SU-DHL-6 (cell line): ENCODE data around the gene FAM168B.

Experiments
- H2AFZ ChIP-seq: fragments of 200-600 bp; sonication (generic); 2 replicates; pipeline ENCODE4 v1.6.1; 2014; ENCODE audit warnings: low read depth, mild to moderate bottlenecking, moderate library complexity, mixed read lengths, antibody characterized with exemption, low read length; ENCODE audit not compliant: severe bottlenecking
- H3F3A ChIP-seq: fragments of 200-600 bp; shearing (Covaris generic); 2 replicates; pipeline ENCODE4 v1.6.0; 2016; ENCODE audit warnings: antibody characterized with exemption, mild to moderate bottlenecking; ENCODE audit not compliant: insufficient read depth
- H3K27ac ChIP-seq: fragments of 200-600 bp; sonication (generic); 2 replicates; pipeline ENCODE4 v1.5.1; 2016; ENCODE audit warnings: low read depth, mild to moderate bottlenecking, low read length, moderate library complexity, mixed read lengths
- H3K27me3 ChIP-seq: fragments of 200-600 bp; sonication (generic), shearing (Covaris generic); 2 replicates; pipeline ENCODE4 v1.6.0; 2014; ENCODE audit warnings: mild to moderate bottlenecking, low read length
- H3K36me3 ChIP-seq: fragments of 200-600 bp; sonication (generic); 2 replicates; pipeline ENCODE4 v1.6.1; 2014; ENCODE audit warnings: mild to moderate bottlenecking, low read length, mixed read lengths
- H3K4me2 ChIP-seq: fragments of 300-600, 200-600 bp; shearing (Covaris generic), sonication (generic); 2 replicates; pipeline ENCODE4 v1.6.0; 2014; ENCODE audit warnings: low read length, low read depth, mild to moderate bottlenecking; ENCODE audit not compliant: poor library complexity, severe bottlenecking
- H3K4me3 ChIP-seq: fragments of 200-600 bp; sonication (generic); 2 replicates; pipeline ENCODE4 v1.5.1; 2014; ENCODE audit warnings: antibody characterized with exemption, low read length, mild to moderate bottlenecking, mixed read lengths; ENCODE audit not compliant: insufficient read depth, poor library complexity, severe bottlenecking
- H3K79me2 ChIP-seq: fragments of 200-600 bp; sonication (generic); 2 replicates; pipeline ENCODE4 v1.6.1; 2014; ENCODE audit warnings: mild to moderate bottlenecking, low read length, moderate library complexity; ENCODE audit not compliant: insufficient read depth
- H3K9ac ChIP-seq: fragments of 200-600 bp; sonication (generic); 2 replicates; pipeline ENCODE4 v1.7.0; 2014; ENCODE audit warnings: mild to moderate bottlenecking, low read length
- H3K9me2 ChIP-seq: fragments of 200-600 bp; sonication (generic); replicated peaks from 2 replicates; pipeline ENCODE4 v1.6.1; 2014; ENCODE audit warnings: low read length; ENCODE audit not compliant: insufficient read depth
- H3K9me3 ChIP-seq: fragments of 200-600 bp; sonication (generic); 2 replicates; pipeline ENCODE4 v1.6.1; 2014; ENCODE audit warnings: low read length, mixed read lengths; ENCODE audit not compliant: insufficient read depth
- H4K20me1 ChIP-seq: fragments of 200-600 bp; sonication (generic); 2 replicates; pipeline ENCODE4 v1.6.1; 2014; ENCODE audit warnings: low read depth, mild to moderate bottlenecking, antibody characterized with exemption, low read length, moderate library complexity, mixed read lengths
- EZH2phosphoT487 ChIP-seq: fragments of 200-600 bp; sonication (generic), shearing (Covaris generic); conservative IDR thresholded peaks from 2 replicates; pipeline ENCODE4 v1.6.1; 2018; ENCODE audit warnings: mild to moderate bottlenecking, antibody characterized with exemption, low read length, moderate library complexity, mixed read lengths
- TF ChIP-seq, protein P1 (sequence below): fragments of 200-600 bp; sonication (generic); IDR thresholded peaks from one replicate; pipeline ENCODE4 v1.5.1; 2017; ENCODE audit warnings: antibody characterized with exemption, mild to moderate bottlenecking, low read length, moderate library complexity; ENCODE audit not compliant: insufficient read depth, poor library complexity, severe bottlenecking

Gene FAM168B

DNA sequence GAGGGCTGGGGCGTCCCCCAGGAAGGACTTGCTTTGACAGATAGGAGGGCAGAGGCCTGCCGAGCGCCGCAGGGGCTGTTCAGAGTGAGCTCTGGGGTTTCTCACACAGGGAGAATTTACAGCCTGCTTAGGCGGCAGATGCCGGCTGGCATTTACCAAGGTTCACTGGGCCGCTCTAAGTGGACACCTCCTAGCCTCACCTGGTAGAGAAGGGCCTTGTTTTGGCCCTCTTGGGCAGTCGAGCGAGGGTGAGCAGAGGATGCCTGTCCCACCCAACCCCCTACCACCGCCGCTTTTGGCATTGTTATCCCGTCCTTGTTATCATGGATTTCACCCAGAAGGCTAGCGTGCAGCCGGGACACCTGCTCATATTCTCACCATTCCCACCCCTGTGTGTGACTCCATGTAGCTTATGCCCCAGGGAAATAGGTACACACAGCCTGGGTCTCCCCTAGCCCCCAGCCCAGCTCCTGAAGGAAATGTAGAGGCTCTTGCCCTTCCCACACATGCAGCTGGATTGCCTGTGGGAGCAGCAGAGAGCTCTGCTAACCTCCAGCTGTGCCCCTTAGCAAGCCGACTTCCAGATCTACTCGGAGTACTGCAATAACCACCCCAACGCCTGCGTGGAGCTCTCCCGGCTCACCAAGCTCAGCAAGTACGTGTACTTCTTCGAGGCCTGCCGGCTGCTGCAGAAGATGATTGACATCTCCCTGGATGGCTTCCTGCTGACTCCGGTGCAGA, 52.4 kb downstream of the FAM168B start:
- no peak overlapping the region for H3K4me3 ChIP-seq
- H3F3A ChIP-seq = no peaks in the 10 kb centered on the region
- H3K27me3 ChIP-seq = no peaks in the 10 kb centered on the region
- no peak overlapping the region for H2AFZ ChIP-seq
- no peak overlapping the region for H3K4me2 ChIP-seq
- no peaks in the 10 kb centered on the region for H3K9me2 ChIP-seq
- TF ChIP-seq EZH2phosphoT487 = no peak
- TF ChIP-seq, protein P1, sequence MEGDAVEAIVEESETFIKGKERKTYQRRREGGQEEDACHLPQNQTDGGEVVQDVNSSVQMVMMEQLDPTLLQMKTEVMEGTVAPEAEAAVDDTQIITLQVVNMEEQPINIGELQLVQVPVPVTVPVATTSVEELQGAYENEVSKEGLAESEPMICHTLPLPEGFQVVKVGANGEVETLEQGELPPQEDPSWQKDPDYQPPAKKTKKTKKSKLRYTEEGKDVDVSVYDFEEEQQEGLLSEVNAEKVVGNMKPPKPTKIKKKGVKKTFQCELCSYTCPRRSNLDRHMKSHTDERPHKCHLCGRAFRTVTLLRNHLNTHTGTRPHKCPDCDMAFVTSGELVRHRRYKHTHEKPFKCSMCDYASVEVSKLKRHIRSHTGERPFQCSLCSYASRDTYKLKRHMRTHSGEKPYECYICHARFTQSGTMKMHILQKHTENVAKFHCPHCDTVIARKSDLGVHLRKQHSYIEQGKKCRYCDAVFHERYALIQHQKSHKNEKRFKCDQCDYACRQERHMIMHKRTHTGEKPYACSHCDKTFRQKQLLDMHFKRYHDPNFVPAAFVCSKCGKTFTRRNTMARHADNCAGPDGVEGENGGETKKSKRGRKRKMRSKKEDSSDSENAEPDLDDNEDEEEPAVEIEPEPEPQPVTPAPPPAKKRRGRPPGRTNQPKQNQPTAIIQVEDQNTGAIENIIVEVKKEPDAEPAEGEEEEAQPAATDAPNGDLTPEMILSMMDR = no peak
- no peak overlapping the region for H3K27ac ChIP-seq
- no peaks in the 10 kb centered on the region for H3K9me3 ChIP-seq
- no peaks in the 10 kb centered on the region for H3K36me3 ChIP-seq
- H3K79me2 ChIP-seq = no peaks in the 10 kb centered on the region
- H4K20me1 ChIP-seq = no peaks in the 10 kb centered on the region
- H3K9ac ChIP-seq = no peak overlapping the region

DNA sequence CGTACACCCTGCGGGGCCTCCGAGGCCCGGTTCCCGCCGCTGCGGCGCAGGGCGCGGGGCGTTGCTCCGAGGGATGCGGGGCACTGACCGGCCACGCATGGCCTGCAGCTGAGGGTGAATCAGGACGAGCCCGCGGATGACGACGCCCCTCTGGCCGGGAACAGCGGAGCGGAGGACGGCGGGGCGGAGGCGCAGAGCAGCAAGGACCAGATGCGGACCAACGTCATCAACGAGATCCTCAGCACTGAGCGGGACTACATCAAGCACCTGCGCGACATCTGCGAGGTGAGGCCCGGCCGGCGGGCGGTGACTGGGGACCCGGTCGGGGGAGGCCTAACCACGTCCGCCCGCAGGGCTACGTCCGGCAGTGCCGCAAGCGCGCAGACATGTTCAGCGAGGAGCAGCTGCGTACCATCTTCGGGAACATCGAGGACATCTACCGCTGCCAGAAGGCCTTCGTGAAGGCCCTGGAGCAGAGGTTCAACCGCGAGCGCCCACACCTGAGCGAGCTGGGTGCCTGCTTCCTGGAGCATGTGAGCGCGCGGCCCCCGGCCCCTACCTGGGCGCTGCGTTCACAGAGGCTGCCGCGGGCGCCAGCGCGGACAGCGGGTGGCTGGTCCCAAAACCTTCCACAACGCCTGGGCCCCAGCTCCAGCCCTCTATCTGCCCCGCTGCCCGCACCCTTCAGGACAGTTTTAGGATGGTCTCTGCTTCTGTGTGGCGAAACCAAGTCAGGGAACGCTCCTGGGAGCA, 53.2 kb downstream of the FAM168B start:
- H3F3A ChIP-seq = no peaks in the 10 kb centered on the region
- H4K20me1 ChIP-seq = no peaks in the 10 kb centered on the region
- H3K4me2 ChIP-seq = no peak overlapping the region
- no peak overlapping the region for H3K9ac ChIP-seq
- no peaks in the 10 kb centered on the region for H3K9me3 ChIP-seq
- no peak overlapping the region for H2AFZ ChIP-seq
- H3K79me2 ChIP-seq = no peaks in the 10 kb centered on the region
- no peaks in the 10 kb centered on the region for H3K9me2 ChIP-seq
- TF ChIP-seq EZH2phosphoT487 = no peak
- TF ChIP-seq, protein P1 = no peak
- H3K27me3 ChIP-seq = no peaks in the 10 kb centered on the region
- H3K27ac ChIP-seq = no peak overlapping the region
- H3K36me3 ChIP-seq = no peaks in the 10 kb centered on the region
- no peak overlapping the region for H3K4me3 ChIP-seq

DNA sequence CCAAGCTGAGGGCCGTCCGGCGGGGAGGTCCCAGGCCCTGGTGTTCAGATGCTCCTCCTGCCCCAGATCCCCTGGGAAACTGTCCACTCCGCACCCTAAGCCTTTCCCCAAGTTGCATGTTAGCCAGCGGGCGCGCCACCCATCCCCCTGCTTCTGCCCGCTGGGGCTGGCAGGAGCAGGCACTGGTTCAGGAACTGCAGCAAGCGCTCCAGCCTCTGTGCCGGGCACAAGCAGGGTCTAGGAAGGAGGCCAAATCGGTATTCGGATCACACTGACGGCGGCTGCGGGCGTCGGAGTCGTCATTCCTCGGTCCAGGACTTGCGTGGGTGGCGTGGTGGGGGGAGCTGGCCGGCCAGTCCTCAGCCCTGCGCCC, 53.7 kb downstream of the FAM168B start:
- no peak overlapping the region for H2AFZ ChIP-seq
- no peak overlapping the region for H3K9ac ChIP-seq
- no peaks in the 10 kb centered on the region for H3K9me3 ChIP-seq
- H4K20me1 ChIP-seq = no peaks in the 10 kb centered on the region
- no peaks in the 10 kb centered on the region for H3K36me3 ChIP-seq
- H3F3A ChIP-seq = no peaks in the 10 kb centered on the region
- H3K9me2 ChIP-seq = no peaks in the 10 kb centered on the region
- TF ChIP-seq, protein P1 = no peak
- no peak overlapping the region for H3K4me3 ChIP-seq
- no peaks in the 10 kb centered on the region for H3K27me3 ChIP-seq
- H3K79me2 ChIP-seq = no peaks in the 10 kb centered on the region
- H3K4me2 ChIP-seq = no peak overlapping the region
- no peak overlapping the region for H3K27ac ChIP-seq
